ENCODE results near the gene KRT17.
"Not testable (repeated sequence)": the region's sequence is repeated elsewhere in the genome, so short reads cannot be mapped to it uniquely, and the experiment has no call there.

The KRT17 gene

GRCh38 chr17:41620583-41621434 is 3.6 kb downstream of the KRT17 start:
- no peaks in the 10 kb centered on the region for H3K36me3 ChIP-seq (ENCODE audit: control insufficient read depth in 1 of 2, insufficient read depth in 2 of 2, low read length in 2 of 2)
- H3K9me3 ChIP-seq (ENCODE audit: control insufficient read depth in 1 of 2, low read length in 2 of 2) = no peaks in the 10 kb centered on the region
- no peak overlapping the region for H3K4me3 ChIP-seq (ENCODE audit: low read depth in 1 of 2, low read length in 2 of 2)
- no peak overlapping the region for H3K27ac ChIP-seq (ENCODE audit: low read length)
- no peaks in the 10 kb centered on the region for H3K27me3 ChIP-seq (ENCODE audit: low read depth, low read length)
- H3K4me1 ChIP-seq (ENCODE audit: control insufficient read depth in 1 of 2, insufficient read depth in 2 of 2, low read length in 2 of 2) = no peaks in the 10 kb centered on the region

DNA sequence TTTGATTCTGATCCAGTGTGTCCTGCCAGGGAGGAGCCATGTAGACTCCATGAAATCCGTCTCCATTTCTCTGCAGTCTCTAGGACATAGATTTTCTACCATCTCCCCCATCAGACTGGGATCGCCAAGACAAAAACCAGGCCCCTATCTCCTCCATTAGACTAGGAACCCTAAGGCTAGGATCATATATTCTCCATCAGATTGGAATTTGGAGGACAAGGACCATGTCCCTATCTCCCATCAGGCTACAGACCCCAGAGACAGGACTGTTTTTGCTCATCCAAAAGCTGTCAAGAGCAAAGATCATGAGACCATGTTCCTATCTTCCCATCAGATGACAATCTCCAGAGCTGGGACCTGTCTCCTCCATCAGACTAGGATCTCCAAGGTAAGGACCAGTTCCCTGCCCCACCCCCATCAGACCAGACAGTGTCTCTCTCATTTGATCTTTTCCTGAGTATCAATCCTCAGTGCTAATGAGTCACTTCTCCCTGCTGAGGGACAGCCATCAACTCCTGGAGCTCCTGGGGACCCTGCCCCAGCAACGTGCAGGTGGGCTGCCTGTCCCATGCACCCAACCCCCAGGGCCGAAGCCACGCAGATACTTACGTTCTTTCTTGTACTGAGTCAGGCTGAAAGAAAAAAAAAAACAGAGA is 4.3 kb downstream of the KRT17 start:
- H3K4me3 ChIP-seq (ENCODE audit: low read depth in 1 of 2, low read length in 2 of 2); H3K27ac ChIP-seq (ENCODE audit: low read length); H3K27me3 ChIP-seq (ENCODE audit: low read depth, low read length); H3K9me3 ChIP-seq (ENCODE audit: control insufficient read depth in 1 of 2, low read length in 2 of 2); H3K36me3 ChIP-seq (ENCODE audit: control insufficient read depth in 1 of 2, insufficient read depth in 2 of 2, low read length in 2 of 2); H3K4me1 ChIP-seq (ENCODE audit: control insufficient read depth in 1 of 2, insufficient read depth in 2 of 2, low read length in 2 of 2): not testable (repeated sequence)

GRCh38 chr17:41619036-41619926 is 5.1 kb downstream of the KRT17 start:
- H3K4me3 ChIP-seq (ENCODE audit: low read depth in 1 of 2, low read length in 2 of 2) = no peak overlapping the region
- H3K27ac ChIP-seq (ENCODE audit: low read length) = no peak overlapping the region
- no peaks in the 10 kb centered on the region for H3K9me3 ChIP-seq (ENCODE audit: control insufficient read depth in 1 of 2, low read length in 2 of 2)
- H3K27me3 ChIP-seq (ENCODE audit: low read depth, low read length) = no peaks in the 10 kb centered on the region
- no peaks in the 10 kb centered on the region for H3K4me1 ChIP-seq (ENCODE audit: control insufficient read depth in 1 of 2, insufficient read depth in 2 of 2, low read length in 2 of 2)
- no peaks in the 10 kb centered on the region for H3K36me3 ChIP-seq (ENCODE audit: control insufficient read depth in 1 of 2, insufficient read depth in 2 of 2, low read length in 2 of 2)

DNA sequence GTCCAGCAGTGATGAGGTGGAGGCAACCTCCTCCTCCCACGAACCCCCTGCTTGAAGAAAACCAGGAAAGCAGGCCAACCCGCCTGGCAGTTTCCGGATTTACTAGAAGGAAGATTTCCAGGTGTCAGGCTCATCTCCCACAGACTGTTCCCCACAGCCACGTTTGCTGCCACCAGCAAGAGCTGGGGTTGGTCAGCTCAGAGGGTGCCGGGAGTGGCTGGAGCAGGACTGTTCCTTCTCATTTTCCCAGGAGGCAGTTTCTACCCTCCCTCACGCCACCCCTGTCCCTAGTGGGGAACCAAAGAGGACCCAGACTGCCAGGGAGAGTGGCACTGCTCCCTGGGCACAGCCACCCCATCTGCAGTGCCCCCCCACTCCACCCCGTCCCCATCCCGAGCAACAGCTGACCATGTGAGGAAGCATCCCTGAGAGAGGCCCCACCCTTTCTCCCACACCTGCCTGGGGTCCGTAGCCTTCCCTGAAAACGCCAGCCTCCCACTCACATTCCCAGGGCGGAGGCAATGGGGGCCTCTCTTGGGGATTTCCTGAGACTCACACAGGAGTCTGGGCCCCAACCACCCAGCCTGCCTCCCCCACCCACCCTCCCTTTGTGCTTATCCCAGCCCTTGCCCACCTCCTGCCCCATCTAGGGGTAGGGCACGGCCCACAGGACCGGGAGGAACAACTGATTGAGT is 5.9 kb downstream of the KRT17 start:
- Histone ChIP-seq H3K36me3 (ENCODE audit: control insufficient read depth in 1 of 2, insufficient read depth in 2 of 2, low read length in 2 of 2) (no peaks in the 10 kb centered on the region), H3K9me3 (ENCODE audit: control insufficient read depth in 1 of 2, low read length in 2 of 2) (no peaks in the 10 kb centered on the region), H3K27ac (ENCODE audit: low read length) (no peak overlapping the region), H3K4me3 (ENCODE audit: low read depth in 1 of 2, low read length in 2 of 2) (no peak overlapping the region), H3K27me3 (ENCODE audit: low read depth, low read length) (no peaks in the 10 kb centered on the region), H3K4me1 (ENCODE audit: control insufficient read depth in 1 of 2, insufficient read depth in 2 of 2, low read length in 2 of 2) (no peaks in the 10 kb centered on the region)

DNA sequence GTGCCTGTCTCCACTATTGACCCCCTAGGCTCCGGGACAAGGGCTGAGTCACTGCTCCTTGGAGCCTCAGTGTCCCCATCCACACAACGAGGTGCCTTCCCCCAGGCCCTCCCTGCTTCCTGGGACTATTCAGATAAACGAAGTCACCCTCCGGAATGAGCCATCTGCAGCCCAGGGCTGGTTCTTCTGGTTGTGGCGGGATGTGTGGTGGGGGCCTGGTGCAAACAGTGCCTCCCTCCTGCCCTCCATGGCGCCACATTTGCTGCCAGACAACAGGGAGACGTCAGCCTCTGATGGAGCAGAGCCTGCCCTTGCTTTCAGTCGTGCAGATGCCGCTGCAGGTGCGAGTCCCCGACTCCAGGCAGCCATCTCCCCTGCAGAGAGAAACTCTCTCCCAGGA is 6.7 kb downstream of the KRT17 start:
- no peaks in the 10 kb centered on the region for H3K9me3 ChIP-seq (ENCODE audit: control insufficient read depth in 1 of 2, low read length in 2 of 2)
- H3K4me3 ChIP-seq (ENCODE audit: low read depth in 1 of 2, low read length in 2 of 2) = no peak overlapping the region
- H3K4me1 ChIP-seq (ENCODE audit: control insufficient read depth in 1 of 2, insufficient read depth in 2 of 2, low read length in 2 of 2) = no peaks in the 10 kb centered on the region
- H3K36me3 ChIP-seq (ENCODE audit: control insufficient read depth in 1 of 2, insufficient read depth in 2 of 2, low read length in 2 of 2) = no peaks in the 10 kb centered on the region
- H3K27ac ChIP-seq (ENCODE audit: low read length) = no peak overlapping the region
- no peaks in the 10 kb centered on the region for H3K27me3 ChIP-seq (ENCODE audit: low read depth, low read length)

- no peak overlapping the region for H3K4me3 ChIP-seq (ENCODE audit: low read depth in 1 of 2, low read length in 2 of 2)
- no peaks in the 10 kb centered on the region for H3K36me3 ChIP-seq (ENCODE audit: control insufficient read depth in 1 of 2, insufficient read depth in 2 of 2, low read length in 2 of 2)
- no peak overlapping the region for H3K27ac ChIP-seq (ENCODE audit: low read length)
- no peaks in the 10 kb centered on the region for H3K9me3 ChIP-seq (ENCODE audit: control insufficient read depth in 1 of 2, low read length in 2 of 2)
- H3K4me1 ChIP-seq (ENCODE audit: control insufficient read depth in 1 of 2, insufficient read depth in 2 of 2, low read length in 2 of 2) = no peaks in the 10 kb centered on the region
- H3K27me3 ChIP-seq (ENCODE audit: low read depth, low read length) = no peaks in the 10 kb centered on the region
Measured at GRCh38 chr17:41617136-41617535, 7.2 kb downstream of the KRT17 start.

GRCh38 chr17:41616486-41616885 is 7.9 kb downstream of the KRT17 start:
- H3K9me3 ChIP-seq (ENCODE audit: control insufficient read depth in 1 of 2, low read length in 2 of 2); H3K27ac ChIP-seq (ENCODE audit: low read length): not testable (repeated sequence)

DNA sequence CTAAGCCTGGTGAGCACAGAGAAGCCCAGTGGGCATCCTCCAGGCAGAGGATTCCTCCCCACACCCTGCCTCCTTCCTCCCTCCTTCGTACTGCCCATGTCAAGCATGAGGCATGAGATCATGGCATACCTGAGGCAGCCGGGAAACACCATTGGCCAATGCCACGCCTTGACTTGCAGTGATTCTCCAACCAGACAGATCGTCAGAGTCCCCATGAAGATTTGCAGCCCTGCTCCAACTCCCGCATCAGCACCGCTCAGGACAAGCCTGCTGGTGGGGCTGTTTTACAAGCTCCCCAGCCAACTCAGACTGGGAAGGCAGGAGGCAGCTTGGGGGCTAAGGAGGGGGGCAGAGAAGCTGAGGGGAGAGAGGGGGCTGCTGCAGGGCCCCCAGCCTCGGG is 8.9 kb downstream of the KRT17 start:
- Histone ChIP-seq H3K4me1 (ENCODE audit: control insufficient read depth in 1 of 2, insufficient read depth in 2 of 2, low read length in 2 of 2) (no peaks in the 10 kb centered on the region), H3K9me3 (ENCODE audit: control insufficient read depth in 1 of 2, low read length in 2 of 2) (no peaks in the 10 kb centered on the region), H3K27ac (ENCODE audit: low read length) (no peak overlapping the region), H3K27me3 (ENCODE audit: low read depth, low read length) (no peaks in the 10 kb centered on the region), H3K4me3 (ENCODE audit: low read depth in 1 of 2, low read length in 2 of 2) (no peak overlapping the region), H3K36me3 (ENCODE audit: control insufficient read depth in 1 of 2, insufficient read depth in 2 of 2, low read length in 2 of 2) (no peaks in the 10 kb centered on the region)

More at GRCh38 chr17:41616486-41616885, 7.9 kb downstream of the KRT17 start:
- not testable (repeated sequence) for H3K36me3 ChIP-seq (ENCODE audit: control insufficient read depth in 1 of 2, insufficient read depth in 2 of 2, low read length in 2 of 2); H3K27me3 ChIP-seq (ENCODE audit: low read depth, low read length); H3K4me1 ChIP-seq (ENCODE audit: control insufficient read depth in 1 of 2, insufficient read depth in 2 of 2, low read length in 2 of 2); H3K4me3 ChIP-seq (ENCODE audit: low read depth in 1 of 2, low read length in 2 of 2)

DNA sequence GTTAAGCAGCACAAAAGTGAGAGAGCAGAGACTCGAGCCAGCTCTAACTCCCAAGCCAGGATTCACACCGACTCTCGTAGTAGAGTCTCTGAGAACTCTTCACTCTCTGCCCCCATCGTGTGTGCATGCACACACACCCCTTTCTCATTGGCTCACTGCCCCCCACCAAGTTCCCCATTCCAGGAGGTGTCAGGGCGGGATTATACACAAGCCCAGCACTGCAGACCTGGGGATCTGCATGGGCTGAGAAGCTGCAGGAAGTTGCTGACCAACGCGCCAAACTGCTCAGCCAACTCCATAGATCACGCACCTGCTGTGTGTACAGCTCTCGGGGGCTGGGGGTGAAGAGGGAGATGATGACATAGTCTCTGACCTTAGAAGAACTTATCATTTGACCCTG is 9.6 kb downstream of the KRT17 start:
- not testable (repeated sequence) for H3K9me3 ChIP-seq (ENCODE audit: control insufficient read depth in 1 of 2, low read length in 2 of 2); H3K27me3 ChIP-seq (ENCODE audit: low read depth, low read length); H3K36me3 ChIP-seq (ENCODE audit: control insufficient read depth in 1 of 2, insufficient read depth in 2 of 2, low read length in 2 of 2); H3K4me1 ChIP-seq (ENCODE audit: control insufficient read depth in 1 of 2, insufficient read depth in 2 of 2, low read length in 2 of 2); H3K4me3 ChIP-seq (ENCODE audit: low read depth in 1 of 2, low read length in 2 of 2); H3K27ac ChIP-seq (ENCODE audit: low read length)

DNA sequence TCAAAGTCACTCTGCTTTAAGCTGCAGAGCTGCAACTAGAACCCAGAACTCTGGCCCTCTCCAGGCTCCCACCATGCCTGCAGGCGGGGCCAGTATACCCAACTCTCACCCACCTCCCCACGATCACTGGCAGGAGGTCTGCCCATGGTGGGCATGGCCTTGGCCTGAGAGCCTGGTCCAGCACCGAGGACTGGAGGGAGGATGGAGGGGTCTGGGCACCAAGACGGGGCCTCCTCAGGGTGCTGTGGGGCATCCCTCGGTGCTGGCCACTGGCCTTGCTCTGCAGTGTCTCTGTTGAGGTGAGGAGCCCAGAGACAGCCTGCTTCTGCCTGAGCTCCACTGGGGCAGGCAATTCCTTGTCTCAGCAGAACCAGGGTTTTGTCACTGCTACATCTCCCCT is 10.3 kb downstream of the KRT17 start:
- H3K27ac ChIP-seq (ENCODE audit: low read length) = no peak overlapping the region
- no peak overlapping the region for H3K4me3 ChIP-seq (ENCODE audit: low read depth in 1 of 2, low read length in 2 of 2)
- H3K36me3 ChIP-seq (ENCODE audit: control insufficient read depth in 1 of 2, insufficient read depth in 2 of 2, low read length in 2 of 2) = no peaks in the 10 kb centered on the region
- H3K27me3 ChIP-seq (ENCODE audit: low read depth, low read length) = no peaks in the 10 kb centered on the region
- H3K9me3 ChIP-seq (ENCODE audit: control insufficient read depth in 1 of 2, low read length in 2 of 2) = no peaks in the 10 kb centered on the region
- H3K4me1 ChIP-seq (ENCODE audit: control insufficient read depth in 1 of 2, insufficient read depth in 2 of 2, low read length in 2 of 2) = no peaks in the 10 kb centered on the region
